GM23338 (cell line): ENCODE results near the gene UTS2R. TPM values are rescaled to one million over a fixed set of nuclear protein-coding genes. Genes with fewer than 3 reads are reported as not detected.
A peak's percentile ranks its signal among the peaks of the same experiment; 100 is the strongest.

Experiments
- ATAC-seq: fragments of 200-7000 bp; cut with Tn5 transposase; 3 replicates; pipeline ENCODE4 v1.9.1; 2020
- DNase-seq: peaks from one replicate; pipeline ENCODE4 v3.0.0-alpha.2; 2015; ENCODE audit warnings: low spot score
- H2AFZ ChIP-seq: fragments of 200-600 bp; sonication (generic); 2 replicates; pipeline ENCODE4 v1.8.0; 2016; ENCODE audit warnings: antibody characterized with exemption, mild to moderate bottlenecking, moderate library complexity
- H3F3A ChIP-seq: fragments of 200-600 bp; sonication (generic); replicated peaks from 2 replicates; pipeline ENCODE4 v1.8.0; 2017; ENCODE audit warnings: antibody characterized with exemption, mixed run types, low read depth
- H3K27ac ChIP-seq: fragments of 200-600 bp; sonication (generic); 2 replicates; pipeline ENCODE4 v1.6.1; 2016; ENCODE audit warnings: low read depth
- H3K27me3 ChIP-seq: fragments of 200-600 bp; sonication (generic); 2 replicates; pipeline ENCODE4 v1.8.0; 2016; ENCODE audit warnings: mild to moderate bottlenecking, mixed run types, moderate library complexity; ENCODE audit not compliant: insufficient read depth
- H3K36me3 ChIP-seq: fragments of 200-600 bp; sonication (generic); 2 replicates; pipeline ENCODE4 v1.8.0; 2016; ENCODE audit warnings: mild to moderate bottlenecking; ENCODE audit not compliant: insufficient read depth
- H3K4me1 ChIP-seq: fragments of 200-600 bp; sonication (generic); 2 replicates; pipeline ENCODE4 v1.8.0; 2016; ENCODE audit warnings: mild to moderate bottlenecking, moderate library complexity; ENCODE audit not compliant: insufficient read depth
- H3K4me2 ChIP-seq: fragments of 200-600 bp; sonication (generic); 2 replicates; pipeline ENCODE4 v1.7.1; 2017; ENCODE audit warnings: mixed run types
- H3K4me3 ChIP-seq: fragments of 200-600 bp; sonication (generic); 2 replicates; pipeline ENCODE4 v1.6.1; 2016; ENCODE audit warnings: mixed run types
- H3K79me2 ChIP-seq: fragments of 200-600 bp; sonication (generic); replicated peaks from 2 replicates; pipeline ENCODE4 v1.8.0; 2017; ENCODE audit warnings: mild to moderate bottlenecking; ENCODE audit not compliant: insufficient read depth
- H3K9me2 ChIP-seq: fragments of 200-600 bp; sonication (generic); 2 replicates; pipeline ENCODE4 v1.8.0; 2017; ENCODE audit not compliant: insufficient read depth
- H4K20me1 ChIP-seq: fragments of 200-600 bp; sonication (generic); replicated peaks from 2 replicates; pipeline ENCODE4 v1.8.0; 2017; ENCODE audit warnings: mild to moderate bottlenecking; ENCODE audit not compliant: insufficient read depth
- H3K27ac Mint-ChIP-seq: 2 replicates; pipeline ENCODE4 v1.8.0; 2020; ENCODE audit warnings: inconsistent platforms, mild to moderate bottlenecking, moderate library complexity, mixed read lengths
- H3K27me3 Mint-ChIP-seq: 3 replicates; pipeline ENCODE4 v1.8.0; 2022; ENCODE audit warnings: low read depth, mild to moderate bottlenecking, moderate library complexity, mixed read lengths, inconsistent platforms; ENCODE audit not compliant: insufficient read depth, poor library complexity
- H3K36me3 Mint-ChIP-seq: 3 replicates; pipeline ENCODE4 v1.8.0; 2021; ENCODE audit warnings: low read depth, mild to moderate bottlenecking, inconsistent platforms, moderate library complexity, mixed read lengths
- H3K4me1 Mint-ChIP-seq: 3 replicates; pipeline ENCODE4 v1.8.0; 2020; ENCODE audit warnings: mild to moderate bottlenecking, inconsistent platforms, mixed read lengths
- H3K4me3 Mint-ChIP-seq: 3 replicates; pipeline ENCODE4 v1.8.0; 2021; ENCODE audit warnings: moderate library complexity, mild to moderate bottlenecking, inconsistent platforms, mixed read lengths
- H3K9me3 Mint-ChIP-seq: 3 replicates; pipeline ENCODE4 v1.8.0; 2020; ENCODE audit warnings: moderate library complexity, mild to moderate bottlenecking, inconsistent platforms, mixed read lengths
- EZH2 ChIP-seq: fragments of 200-600 bp; sonication (generic); IDR thresholded peaks from one replicate; pipeline ENCODE4 v1.8.0; 2017; ENCODE audit warnings: antibody characterized with exemption, mild to moderate bottlenecking, low read depth; ENCODE audit not compliant: unreplicated experiment
- EZH2phosphoT487 ChIP-seq: fragments of 200-600 bp; sonication (generic); IDR thresholded peaks from one replicate; pipeline ENCODE4 v1.8.1; 2018; ENCODE audit warnings: antibody characterized with exemption; ENCODE audit not compliant: unreplicated experiment
- JUNB ChIP-seq: IDR thresholded peaks from one replicate; pipeline ENCODE4 v1.6.1; 2016; ENCODE audit warnings: antibody characterized with exemption; ENCODE audit not compliant: unreplicated experiment
- POLR2AphosphoS5 ChIP-seq: IDR thresholded peaks from 2 replicates; pipeline ENCODE4 v1.6.1; 2016; ENCODE audit warnings: antibody characterized with exemption, low read depth
- STAT1 ChIP-seq: IDR thresholded peaks from one replicate; pipeline ENCODE4 v1.6.1; 2016; ENCODE audit warnings: antibody characterized with exemption; ENCODE audit not compliant: unreplicated experiment
- polyA plus RNA-seq: library from polyadenylated mRNA; unstranded; fragments of >200 nt; fragmentation: Nextera tagmentation; extraction: Ambion mirVana; gene quantifications from 2 replicates; pipeline ENCODE4 v1.2.1, GENCODE V29; 2016
- total RNA-seq: library from RNA; depleted of rRNA; stranded (reverse); fragments of >200 nt; shearing (Covaris generic); gene quantifications from 2 replicates; pipeline ENCODE4 v1.2.3, GENCODE V29; 2014
- TF ChIP-seq, protein P1 (sequence below), 2 experiments: fragments of 200-600 bp in 1 of 2; sonication (generic) in 1 of 2; conservative IDR thresholded peaks; 2 replicates each; pipeline versions ENCODE4 v1.5.1 to v1.6.1; 2016 to 2017; ENCODE audit warnings: antibody characterized with exemption in 2 of 2, low read depth in 2 of 2, mild to moderate bottlenecking in 2 of 2, moderate library complexity in 1 of 2
- TF ChIP-seq, protein P2 (sequence below): IDR thresholded peaks from 2 replicates; pipeline ENCODE4 v1.6.1; 2016; ENCODE audit warnings: antibody characterized with exemption
- TF ChIP-seq, protein P3 (sequence below): fragments of 250-450 bp; sonication (Bioruptor Pico); IDR thresholded peaks from 2 replicates; pipeline ENCODE4 v1.5.0; 2020; ENCODE audit warnings: mild to moderate bottlenecking, moderate library complexity
- TF ChIP-seq, protein P4 (sequence below): IDR thresholded peaks from one replicate; pipeline ENCODE4 v1.6.1; 2018; ENCODE audit warnings: antibody characterized with exemption; ENCODE audit not compliant: unreplicated experiment

The UTS2R gene
- total and polyA plus RNA-seq, 2 experiments from 2014 or later, result 0.49 TPM; not detected in 1

DNA sequence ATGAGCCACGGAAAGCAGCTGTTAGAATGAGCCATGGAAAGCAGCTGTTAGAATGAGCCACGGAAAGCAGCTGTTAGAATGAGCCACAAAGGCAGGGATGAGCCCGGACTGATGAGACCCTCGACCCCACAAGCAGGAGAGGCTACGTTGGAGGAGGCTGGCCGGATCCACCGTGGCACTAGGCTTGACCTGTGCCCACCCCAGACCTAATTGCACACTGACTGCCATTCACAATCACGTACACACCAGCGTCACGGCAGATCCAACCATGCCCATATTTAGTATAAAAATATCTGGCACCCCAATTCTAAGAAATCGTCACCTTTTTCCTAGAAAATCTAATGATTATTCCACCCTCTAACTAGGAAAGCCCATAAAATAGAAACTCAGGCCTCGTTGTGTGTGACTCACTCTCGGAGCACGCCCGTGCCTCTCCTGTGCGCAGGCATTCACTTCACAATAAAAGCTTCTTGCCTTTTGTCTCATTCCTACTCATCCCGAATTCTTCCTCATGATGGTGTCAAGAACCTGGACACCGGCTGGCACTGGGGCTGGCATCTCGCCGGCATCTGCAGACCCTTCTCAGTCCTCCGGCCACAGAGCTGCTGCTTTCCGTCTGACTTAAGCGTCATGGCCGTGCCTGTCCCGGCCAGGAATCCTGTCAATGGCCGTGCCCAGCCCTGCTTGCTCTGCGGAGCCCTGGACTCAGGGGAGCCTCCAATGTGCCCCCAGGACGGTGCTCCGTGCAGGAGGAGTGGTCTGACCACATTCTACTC is 32.5 kb upstream of the UTS2R start:
- H4K20me1 ChIP-seq, result 0 out of 2 replicates have a peak, but pooled peaks cover 5% of the 10 kb centered on the region
- peaks cover 35% of the 10 kb centered on the region for H3K27me3 ChIP-seq
- DNase-seq (peak; percentile 33), ATAC-seq (peak; percentile 10; the same call in 1 of the 3 replicates)
- Mint-ChIP-seq H3K4me3 (no peak overlapping the region), H3K4me1 (peaks cover 25% of the 10 kb centered on the region), H3K27me3 (peaks cover 49% of the 10 kb centered on the region), H3K36me3 (peaks cover 4% of the 10 kb centered on the region), H3K27ac (no peak overlapping the region), H3K9me3 (peaks cover 15% of the 10 kb centered on the region)
- H3K4me3 ChIP-seq, result no peak overlapping the region
- no peak overlapping the region for H3K27ac ChIP-seq
- H3K79me2 ChIP-seq, result no peaks in the 10 kb centered on the region
- H3F3A ChIP-seq, result no peaks in the 10 kb centered on the region
- no peaks in the 10 kb centered on the region for H3K9me2 ChIP-seq
- TF ChIP-seq, protein P1, sequence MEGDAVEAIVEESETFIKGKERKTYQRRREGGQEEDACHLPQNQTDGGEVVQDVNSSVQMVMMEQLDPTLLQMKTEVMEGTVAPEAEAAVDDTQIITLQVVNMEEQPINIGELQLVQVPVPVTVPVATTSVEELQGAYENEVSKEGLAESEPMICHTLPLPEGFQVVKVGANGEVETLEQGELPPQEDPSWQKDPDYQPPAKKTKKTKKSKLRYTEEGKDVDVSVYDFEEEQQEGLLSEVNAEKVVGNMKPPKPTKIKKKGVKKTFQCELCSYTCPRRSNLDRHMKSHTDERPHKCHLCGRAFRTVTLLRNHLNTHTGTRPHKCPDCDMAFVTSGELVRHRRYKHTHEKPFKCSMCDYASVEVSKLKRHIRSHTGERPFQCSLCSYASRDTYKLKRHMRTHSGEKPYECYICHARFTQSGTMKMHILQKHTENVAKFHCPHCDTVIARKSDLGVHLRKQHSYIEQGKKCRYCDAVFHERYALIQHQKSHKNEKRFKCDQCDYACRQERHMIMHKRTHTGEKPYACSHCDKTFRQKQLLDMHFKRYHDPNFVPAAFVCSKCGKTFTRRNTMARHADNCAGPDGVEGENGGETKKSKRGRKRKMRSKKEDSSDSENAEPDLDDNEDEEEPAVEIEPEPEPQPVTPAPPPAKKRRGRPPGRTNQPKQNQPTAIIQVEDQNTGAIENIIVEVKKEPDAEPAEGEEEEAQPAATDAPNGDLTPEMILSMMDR (conservative IDR thresholded peaks at IDR 0.05; ENCODE audit: low read depth in 2 of 2), result no peak
- TF ChIP-seq STAT1 (no peak), EZH2 (no peak), EZH2phosphoT487 (no peak), JUNB (no peak), POLR2AphosphoS5 (no peak)
- TF ChIP-seq, protein P2, sequence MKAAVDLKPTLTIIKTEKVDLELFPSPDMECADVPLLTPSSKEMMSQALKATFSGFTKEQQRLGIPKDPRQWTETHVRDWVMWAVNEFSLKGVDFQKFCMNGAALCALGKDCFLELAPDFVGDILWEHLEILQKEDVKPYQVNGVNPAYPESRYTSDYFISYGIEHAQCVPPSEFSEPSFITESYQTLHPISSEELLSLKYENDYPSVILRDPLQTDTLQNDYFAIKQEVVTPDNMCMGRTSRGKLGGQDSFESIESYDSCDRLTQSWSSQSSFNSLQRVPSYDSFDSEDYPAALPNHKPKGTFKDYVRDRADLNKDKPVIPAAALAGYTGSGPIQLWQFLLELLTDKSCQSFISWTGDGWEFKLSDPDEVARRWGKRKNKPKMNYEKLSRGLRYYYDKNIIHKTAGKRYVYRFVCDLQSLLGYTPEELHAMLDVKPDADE, result no peak
- TF ChIP-seq, protein P3, sequence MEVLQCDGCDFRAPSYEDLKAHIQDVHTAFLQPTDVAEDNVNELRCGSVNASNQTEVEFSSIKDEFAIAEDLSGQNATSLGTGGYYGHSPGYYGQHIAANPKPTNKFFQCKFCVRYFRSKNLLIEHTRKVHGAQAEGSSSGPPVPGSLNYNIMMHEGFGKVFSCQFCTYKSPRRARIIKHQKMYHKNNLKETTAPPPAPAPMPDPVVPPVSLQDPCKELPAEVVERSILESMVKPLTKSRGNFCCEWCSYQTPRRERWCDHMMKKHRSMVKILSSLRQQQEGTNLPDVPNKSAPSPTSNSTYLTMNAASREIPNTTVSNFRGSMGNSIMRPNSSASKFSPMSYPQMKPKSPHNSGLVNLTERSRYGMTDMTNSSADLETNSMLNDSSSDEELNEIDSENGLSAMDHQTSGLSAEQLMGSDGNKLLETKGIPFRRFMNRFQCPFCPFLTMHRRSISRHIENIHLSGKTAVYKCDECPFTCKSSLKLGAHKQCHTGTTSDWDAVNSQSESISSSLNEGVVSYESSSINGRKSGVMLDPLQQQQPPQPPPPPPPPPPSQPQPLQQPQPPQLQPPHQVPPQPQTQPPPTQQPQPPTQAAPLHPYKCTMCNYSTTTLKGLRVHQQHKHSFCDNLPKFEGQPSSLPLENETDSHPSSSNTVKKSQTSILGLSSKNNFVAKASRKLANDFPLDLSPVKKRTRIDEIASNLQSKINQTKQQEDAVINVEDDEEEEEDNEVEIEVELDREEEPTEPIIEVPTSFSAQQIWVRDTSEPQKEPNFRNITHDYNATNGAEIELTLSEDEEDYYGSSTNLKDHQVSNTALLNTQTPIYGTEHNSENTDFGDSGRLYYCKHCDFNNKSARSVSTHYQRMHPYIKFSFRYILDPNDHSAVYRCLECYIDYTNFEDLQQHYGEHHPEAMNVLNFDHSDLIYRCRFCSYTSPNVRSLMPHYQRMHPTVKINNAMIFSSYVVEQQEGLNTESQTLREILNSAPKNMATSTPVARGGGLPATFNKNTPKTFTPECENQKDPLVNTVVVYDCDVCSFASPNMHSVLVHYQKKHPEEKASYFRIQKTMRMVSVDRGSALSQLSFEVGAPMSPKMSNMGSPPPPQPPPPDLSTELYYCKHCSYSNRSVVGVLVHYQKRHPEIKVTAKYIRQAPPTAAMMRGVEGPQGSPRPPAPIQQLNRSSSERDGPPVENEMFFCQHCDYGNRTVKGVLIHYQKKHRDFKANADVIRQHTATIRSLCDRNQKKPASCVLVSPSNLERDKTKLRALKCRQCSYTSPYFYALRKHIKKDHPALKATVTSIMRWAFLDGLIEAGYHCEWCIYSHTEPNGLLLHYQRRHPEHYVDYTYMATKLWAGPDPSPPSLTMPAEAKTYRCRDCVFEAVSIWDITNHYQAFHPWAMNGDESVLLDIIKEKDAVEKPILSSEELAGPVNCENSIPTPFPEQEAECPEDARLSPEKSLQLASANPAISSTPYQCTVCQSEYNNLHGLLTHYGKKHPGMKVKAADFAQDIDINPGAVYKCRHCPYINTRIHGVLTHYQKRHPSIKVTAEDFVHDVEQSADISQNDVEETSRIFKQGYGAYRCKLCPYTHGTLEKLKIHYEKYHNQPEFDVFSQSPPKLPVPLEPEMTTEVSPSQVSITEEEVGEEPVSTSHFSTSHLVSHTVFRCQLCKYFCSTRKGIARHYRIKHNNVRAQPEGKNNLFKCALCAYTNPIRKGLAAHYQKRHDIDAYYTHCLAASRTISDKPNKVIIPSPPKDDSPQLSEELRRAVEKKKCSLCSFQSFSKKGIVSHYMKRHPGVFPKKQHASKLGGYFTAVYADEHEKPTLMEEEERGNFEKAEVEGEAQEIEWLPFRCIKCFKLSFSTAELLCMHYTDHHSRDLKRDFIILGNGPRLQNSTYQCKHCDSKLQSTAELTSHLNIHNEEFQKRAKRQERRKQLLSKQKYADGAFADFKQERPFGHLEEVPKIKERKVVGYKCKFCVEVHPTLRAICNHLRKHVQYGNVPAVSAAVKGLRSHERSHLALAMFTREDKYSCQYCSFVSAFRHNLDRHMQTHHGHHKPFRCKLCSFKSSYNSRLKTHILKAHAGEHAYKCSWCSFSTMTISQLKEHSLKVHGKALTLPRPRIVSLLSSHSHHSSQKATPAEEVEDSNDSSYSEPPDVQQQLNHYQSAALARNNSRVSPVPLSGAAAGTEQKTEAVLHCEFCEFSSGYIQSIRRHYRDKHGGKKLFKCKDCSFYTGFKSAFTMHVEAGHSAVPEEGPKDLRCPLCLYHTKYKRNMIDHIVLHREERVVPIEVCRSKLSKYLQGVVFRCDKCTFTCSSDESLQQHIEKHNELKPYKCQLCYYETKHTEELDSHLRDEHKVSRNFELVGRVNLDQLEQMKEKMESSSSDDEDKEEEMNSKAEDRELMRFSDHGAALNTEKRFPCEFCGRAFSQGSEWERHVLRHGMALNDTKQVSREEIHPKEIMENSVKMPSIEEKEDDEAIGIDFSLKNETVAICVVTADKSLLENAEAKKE (CRISPR knock-in tag), result no peak
- TF ChIP-seq, protein P4, sequence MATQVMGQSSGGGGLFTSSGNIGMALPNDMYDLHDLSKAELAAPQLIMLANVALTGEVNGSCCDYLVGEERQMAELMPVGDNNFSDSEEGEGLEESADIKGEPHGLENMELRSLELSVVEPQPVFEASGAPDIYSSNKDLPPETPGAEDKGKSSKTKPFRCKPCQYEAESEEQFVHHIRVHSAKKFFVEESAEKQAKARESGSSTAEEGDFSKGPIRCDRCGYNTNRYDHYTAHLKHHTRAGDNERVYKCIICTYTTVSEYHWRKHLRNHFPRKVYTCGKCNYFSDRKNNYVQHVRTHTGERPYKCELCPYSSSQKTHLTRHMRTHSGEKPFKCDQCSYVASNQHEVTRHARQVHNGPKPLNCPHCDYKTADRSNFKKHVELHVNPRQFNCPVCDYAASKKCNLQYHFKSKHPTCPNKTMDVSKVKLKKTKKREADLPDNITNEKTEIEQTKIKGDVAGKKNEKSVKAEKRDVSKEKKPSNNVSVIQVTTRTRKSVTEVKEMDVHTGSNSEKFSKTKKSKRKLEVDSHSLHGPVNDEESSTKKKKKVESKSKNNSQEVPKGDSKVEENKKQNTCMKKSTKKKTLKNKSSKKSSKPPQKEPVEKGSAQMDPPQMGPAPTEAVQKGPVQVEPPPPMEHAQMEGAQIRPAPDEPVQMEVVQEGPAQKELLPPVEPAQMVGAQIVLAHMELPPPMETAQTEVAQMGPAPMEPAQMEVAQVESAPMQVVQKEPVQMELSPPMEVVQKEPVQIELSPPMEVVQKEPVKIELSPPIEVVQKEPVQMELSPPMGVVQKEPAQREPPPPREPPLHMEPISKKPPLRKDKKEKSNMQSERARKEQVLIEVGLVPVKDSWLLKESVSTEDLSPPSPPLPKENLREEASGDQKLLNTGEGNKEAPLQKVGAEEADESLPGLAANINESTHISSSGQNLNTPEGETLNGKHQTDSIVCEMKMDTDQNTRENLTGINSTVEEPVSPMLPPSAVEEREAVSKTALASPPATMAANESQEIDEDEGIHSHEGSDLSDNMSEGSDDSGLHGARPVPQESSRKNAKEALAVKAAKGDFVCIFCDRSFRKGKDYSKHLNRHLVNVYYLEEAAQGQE, result no peak
- no peak overlapping the region for H3K4me2 ChIP-seq
- no peaks in the 10 kb centered on the region for H3K36me3 ChIP-seq
- H3K4me1 ChIP-seq, result peaks cover 7% of the 10 kb centered on the region
- H2AFZ ChIP-seq, result no peak overlapping the region
